NCI-H526 (cell line): Measurements from ENCODE around the gene ELMO3.

Source experiments
- DNase-seq, 2 experiments: peaks; one replicate each; lab custom pipeline; 2025; lab: John Stamatoyannopoulos, UW

Gene ELMO3

GRCh38 chr16:67223992-67224391 is 25.1 kb downstream of the ELMO3 start:
- no peak for DNase-seq

- no peak for DNase-seq
Observed at GRCh38 chr16:67226295-67226803, 27.4 kb downstream of the ELMO3 start.

GRCh38 chr16:67226804-67227566 is 28.1 kb downstream of the ELMO3 start, which contains the start of gene TMEM208:
TSS of gene TMEM208 (plus strand) at chr16:67227130. CDS start at chr16:67227219, 89 bp downstream.
- DNase-seq: peak; percentile 91 to 96

GRCh38 chr16:67227567-67227921 is 28.6 kb downstream of the ELMO3 start:
- DNase-seq: no peak

- DNase-seq: no peak
Observed at GRCh38 chr16:67228034-67228785, 29.3 kb downstream of the ELMO3 start.

GRCh38 chr16:67228905-67229304 is 30.0 kb downstream of the ELMO3 start:
- DNase-seq: no peak

GRCh38 chr16:67229906-67230808 is 31.2 kb downstream of the ELMO3 start:
- no peak for DNase-seq

GRCh38 chr16:67230809-67231660 is 32.1 kb downstream of the ELMO3 start:
- DNase-seq: no peak

GRCh38 chr16:67233596-67233995 is 34.7 kb downstream of the ELMO3 start:
- DNase-seq: no peak

- DNase-seq: no peak
Observed at GRCh38 chr16:67234180-67234597, 35.3 kb downstream of the ELMO3 start.

GRCh38 chr16:67235816-67236562 is 37.1 kb downstream of the ELMO3 start:
- no peak for DNase-seq

- DNase-seq: peak in 1 of 2 experiments; percentile 50
Observed at GRCh38 chr16:67236563-67237395, 37.8 kb downstream of the ELMO3 start.

- no peak for DNase-seq
Observed at GRCh38 chr16:67237396-67238277, 38.7 kb downstream of the ELMO3 start.

- no peak for DNase-seq
Observed at GRCh38 chr16:67238278-67238575, 39.3 kb downstream of the ELMO3 start.

GRCh38 chr16:67238806-67239470 is 40.0 kb downstream of the ELMO3 start:
- no peak for DNase-seq

- DNase-seq: no peak
Observed at GRCh38 chr16:67240506-67240905, 41.6 kb downstream of the ELMO3 start.

- DNase-seq: no peak
Observed at GRCh38 chr16:67241008-67241900, 42.3 kb downstream of the ELMO3 start.
